ENCODE results near the gene EXOC3L2.

The EXOC3L2 gene

GRCh38 chr19:45169602-45170001, 75.6 kb downstream of the EXOC3L2 start:
- H3K9ac ChIP-seq (ENCODE audit: low read length) = no peak overlapping the region
- no peaks in the 10 kb centered on the region for H4K20me1 ChIP-seq (ENCODE audit: insufficient read depth, low read length)
- no peaks in the 10 kb centered on the region for H3K36me3 ChIP-seq (ENCODE audit: insufficient read depth, low read length)
- H3K4me1 ChIP-seq (ENCODE audit: insufficient read depth, low read length, severe bottlenecking) = no peaks in the 10 kb centered on the region
- H2AFZ ChIP-seq (ENCODE audit: low read length) = no peak overlapping the region
- no peaks in the 10 kb centered on the region for H3K9me3 ChIP-seq (ENCODE audit: low read length)
- no peak for TF ChIP-seq CTCF (IDR thresholded peaks at IDR 0.05; ENCODE audit: low read length)
- no peak for TF ChIP-seq EZH2 (IDR thresholded peaks at IDR 0.05; ENCODE audit: borderline replicate concordance, low read length)
- no peaks in the 10 kb centered on the region for H3F3A ChIP-seq (ENCODE audit: insufficient read depth, low read length)
- H3K27me3 ChIP-seq (ENCODE audit: insufficient read depth, low read length) = no peaks in the 10 kb centered on the region
- no peaks in the 10 kb centered on the region for H3K9me2 ChIP-seq (ENCODE audit: low read depth, low read length)
- H3K4me3 ChIP-seq (ENCODE audit: low read depth, low read length, poor library complexity, severe bottlenecking) = no peak overlapping the region
- H3K4me2 ChIP-seq (ENCODE audit: low read length) = no peak overlapping the region
- H3K79me2 ChIP-seq (ENCODE audit: insufficient read depth, low read length) = no peaks in the 10 kb centered on the region
- H3K27ac ChIP-seq (ENCODE audit: low read depth, low read length, poor library complexity, severe bottlenecking) = no peak overlapping the region

- no peak for TF ChIP-seq EZH2 (IDR thresholded peaks at IDR 0.05; ENCODE audit: borderline replicate concordance, low read length)
- TF ChIP-seq CTCF (IDR thresholded peaks at IDR 0.05; ENCODE audit: low read length) = peak; percentile 18; the same call in 1 of the 2 replicates
- Histone ChIP-seq H3K9ac (ENCODE audit: low read length) (no peak overlapping the region), H2AFZ (ENCODE audit: low read length) (no peak overlapping the region), H4K20me1 (ENCODE audit: insufficient read depth, low read length) (no peaks in the 10 kb centered on the region), H3K36me3 (ENCODE audit: insufficient read depth, low read length) (no peaks in the 10 kb centered on the region), H3K4me2 (ENCODE audit: low read length) (no peak overlapping the region), H3K79me2 (ENCODE audit: insufficient read depth, low read length) (no peaks in the 10 kb centered on the region), H3K27ac (ENCODE audit: low read depth, low read length, poor library complexity, severe bottlenecking) (no peak overlapping the region), H3K9me2 (ENCODE audit: low read depth, low read length) (no peaks in the 10 kb centered on the region), H3K27me3 (ENCODE audit: insufficient read depth, low read length) (peaks cover under 1% of the 10 kb centered on the region; the same call in 1 of the 2 replicates), H3K9me3 (ENCODE audit: low read length) (no peaks in the 10 kb centered on the region), H3K4me3 (ENCODE audit: low read depth, low read length, poor library complexity, severe bottlenecking) (no peak overlapping the region), H3F3A (ENCODE audit: insufficient read depth, low read length) (no peaks in the 10 kb centered on the region), H3K4me1 (ENCODE audit: insufficient read depth, low read length, severe bottlenecking) (no peaks in the 10 kb centered on the region)
Measured at GRCh38 chr19:45168767-45169351, 76.3 kb downstream of the EXOC3L2 start.

GRCh38 chr19:45166723-45167252, 78.4 kb downstream of the EXOC3L2 start:
- Histone ChIP-seq H2AFZ (ENCODE audit: low read length) (no peak overlapping the region), H3K27ac (ENCODE audit: low read depth, low read length, poor library complexity, severe bottlenecking) (no peak overlapping the region), H3K9me2 (ENCODE audit: low read depth, low read length) (no peaks in the 10 kb centered on the region), H3K4me1 (ENCODE audit: insufficient read depth, low read length, severe bottlenecking) (no peaks in the 10 kb centered on the region), H3K4me3 (ENCODE audit: low read depth, low read length, poor library complexity, severe bottlenecking) (no peak overlapping the region), H3K4me2 (ENCODE audit: low read length) (no peak overlapping the region), H3K27me3 (ENCODE audit: insufficient read depth, low read length) (peaks cover 13% of the 10 kb centered on the region), H4K20me1 (ENCODE audit: insufficient read depth, low read length) (no peaks in the 10 kb centered on the region), H3F3A (ENCODE audit: insufficient read depth, low read length) (no peaks in the 10 kb centered on the region), H3K9ac (ENCODE audit: low read length) (no peak overlapping the region), H3K79me2 (ENCODE audit: insufficient read depth, low read length) (no peaks in the 10 kb centered on the region), H3K9me3 (ENCODE audit: low read length) (no peaks in the 10 kb centered on the region), H3K36me3 (ENCODE audit: insufficient read depth, low read length) (no peaks in the 10 kb centered on the region)
- TF ChIP-seq CTCF (IDR thresholded peaks at IDR 0.05; ENCODE audit: low read length) (no peak), EZH2 (IDR thresholded peaks at IDR 0.05; ENCODE audit: borderline replicate concordance, low read length) (no peak)

All from OCI-LY1 (cell line).